Left ventricle myocardium inferior (tissue), 1 donor: Measurements from ENCODE around the gene ADAM33. TPM values are rescaled to one million over a fixed set of nuclear protein-coding genes. Genes with fewer than 3 reads are reported as not detected.

ENCODE experiments used
- DNase-seq: peaks from one replicate; pipeline ENCODE4 v3.0.0-alpha.2; 2020
- H3K27ac ChIP-seq: fragments of 200-600 bp; replicated peaks from 2 replicates; pipeline ENCODE4 v1.8.0; 2021
- H3K27me3 ChIP-seq: fragments of 200-600 bp; 2 replicates; pipeline ENCODE4 v1.8.0; 2021; ENCODE audit warnings: low read depth
- H3K36me3 ChIP-seq: fragments of 200-600 bp; 2 replicates; pipeline ENCODE4 v1.8.0; 2021
- H3K4me1 ChIP-seq: fragments of 200-600 bp; 2 replicates; pipeline ENCODE4 v1.8.0; 2021
- H3K4me3 ChIP-seq: fragments of 200-600 bp; 2 replicates; pipeline ENCODE4 v1.8.0; 2021; ENCODE audit warnings: mild to moderate bottlenecking, moderate library complexity
- H3K9me3 ChIP-seq: fragments of 200-600 bp; replicated peaks from 2 replicates; pipeline ENCODE4 v1.8.0; 2021
- intact Hi-C: fragments of 100-400 bp; cut with micrococcal nuclease; formaldehyde crosslinking; loops from one replicate; pipeline ENCODE4 v1.11.0; 2022
- total RNA-seq: library from RNA; stranded (reverse); fragmentation: NEBNext Ultra II Directional; extraction: Animal tissue kit (Norgen Biotek cat#: 25700); gene quantifications from one replicate; pipeline ENCODE4 v1.2.1, GENCODE V29; 2021
- TF ChIP-seq, protein P1 (sequence below): fragments of 200-600 bp; IDR thresholded peaks from 2 replicates; pipeline ENCODE4 v1.8.0; 2021; ENCODE audit warnings: antibody characterized with exemption, mild to moderate bottlenecking, borderline replicate concordance
- donor health status: DM: no; HTN: yes; CAD: no; lungs with severe emphysema.

ADAM33 gene
- total RNA-seq, 1 donor from 2014 or later = 10.8 TPM

DNA sequence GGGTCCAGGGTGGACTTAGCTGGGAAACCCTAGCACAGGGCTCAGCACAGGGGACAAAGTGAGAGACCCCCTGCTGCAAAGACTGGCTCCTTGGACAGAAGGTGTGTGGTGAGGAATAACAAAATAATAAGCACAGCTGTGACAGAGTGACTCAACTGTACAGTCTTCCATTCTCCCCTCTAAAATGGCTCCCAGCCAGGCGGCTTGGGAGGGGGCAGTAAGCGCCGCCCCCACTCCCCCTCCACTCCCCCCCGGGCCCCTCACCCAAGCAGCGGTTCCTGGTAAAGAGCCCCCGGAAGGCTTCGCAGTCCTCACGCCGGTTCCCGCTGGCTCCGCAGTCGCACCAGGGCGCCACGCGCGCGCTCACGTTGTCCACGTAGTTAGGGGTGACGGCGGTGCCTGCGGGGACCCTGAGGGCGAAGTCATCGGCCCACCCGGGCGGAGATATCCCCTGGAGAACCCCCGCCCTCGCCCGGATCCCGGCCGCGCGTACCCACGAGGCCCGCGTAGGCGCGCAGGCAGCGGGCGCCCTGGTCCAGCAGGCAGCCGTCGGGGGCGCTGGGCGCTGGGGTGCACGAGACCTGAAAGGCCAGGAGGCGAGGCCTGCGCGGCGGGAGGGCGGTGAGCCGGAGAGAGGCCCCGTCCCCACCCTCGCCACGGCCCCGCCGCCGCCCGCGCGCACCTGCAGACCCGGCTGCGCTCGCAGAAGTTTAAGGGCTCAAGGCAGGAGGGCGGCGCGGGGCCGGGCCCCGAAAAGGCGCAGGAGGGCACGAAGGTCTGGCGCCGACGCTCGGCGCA is 21.3 kb downstream of the ADAM33 start:
- Histone ChIP-seq H3K4me1 (peaks cover 9% of the 10 kb centered on the region), H3K36me3 (no peaks in the 10 kb centered on the region), H3K9me3 (peaks cover 1% of the 10 kb centered on the region), H3K4me3 (peak overlapping the region; percentile 43), H3K27me3 (peaks cover 67% of the 10 kb centered on the region), H3K27ac (no peak overlapping the region)
- intact Hi-C loops = no loop called here
- DNase-seq = no peak
- TF ChIP-seq, protein P1, sequence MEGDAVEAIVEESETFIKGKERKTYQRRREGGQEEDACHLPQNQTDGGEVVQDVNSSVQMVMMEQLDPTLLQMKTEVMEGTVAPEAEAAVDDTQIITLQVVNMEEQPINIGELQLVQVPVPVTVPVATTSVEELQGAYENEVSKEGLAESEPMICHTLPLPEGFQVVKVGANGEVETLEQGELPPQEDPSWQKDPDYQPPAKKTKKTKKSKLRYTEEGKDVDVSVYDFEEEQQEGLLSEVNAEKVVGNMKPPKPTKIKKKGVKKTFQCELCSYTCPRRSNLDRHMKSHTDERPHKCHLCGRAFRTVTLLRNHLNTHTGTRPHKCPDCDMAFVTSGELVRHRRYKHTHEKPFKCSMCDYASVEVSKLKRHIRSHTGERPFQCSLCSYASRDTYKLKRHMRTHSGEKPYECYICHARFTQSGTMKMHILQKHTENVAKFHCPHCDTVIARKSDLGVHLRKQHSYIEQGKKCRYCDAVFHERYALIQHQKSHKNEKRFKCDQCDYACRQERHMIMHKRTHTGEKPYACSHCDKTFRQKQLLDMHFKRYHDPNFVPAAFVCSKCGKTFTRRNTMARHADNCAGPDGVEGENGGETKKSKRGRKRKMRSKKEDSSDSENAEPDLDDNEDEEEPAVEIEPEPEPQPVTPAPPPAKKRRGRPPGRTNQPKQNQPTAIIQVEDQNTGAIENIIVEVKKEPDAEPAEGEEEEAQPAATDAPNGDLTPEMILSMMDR = no peak

DNA sequence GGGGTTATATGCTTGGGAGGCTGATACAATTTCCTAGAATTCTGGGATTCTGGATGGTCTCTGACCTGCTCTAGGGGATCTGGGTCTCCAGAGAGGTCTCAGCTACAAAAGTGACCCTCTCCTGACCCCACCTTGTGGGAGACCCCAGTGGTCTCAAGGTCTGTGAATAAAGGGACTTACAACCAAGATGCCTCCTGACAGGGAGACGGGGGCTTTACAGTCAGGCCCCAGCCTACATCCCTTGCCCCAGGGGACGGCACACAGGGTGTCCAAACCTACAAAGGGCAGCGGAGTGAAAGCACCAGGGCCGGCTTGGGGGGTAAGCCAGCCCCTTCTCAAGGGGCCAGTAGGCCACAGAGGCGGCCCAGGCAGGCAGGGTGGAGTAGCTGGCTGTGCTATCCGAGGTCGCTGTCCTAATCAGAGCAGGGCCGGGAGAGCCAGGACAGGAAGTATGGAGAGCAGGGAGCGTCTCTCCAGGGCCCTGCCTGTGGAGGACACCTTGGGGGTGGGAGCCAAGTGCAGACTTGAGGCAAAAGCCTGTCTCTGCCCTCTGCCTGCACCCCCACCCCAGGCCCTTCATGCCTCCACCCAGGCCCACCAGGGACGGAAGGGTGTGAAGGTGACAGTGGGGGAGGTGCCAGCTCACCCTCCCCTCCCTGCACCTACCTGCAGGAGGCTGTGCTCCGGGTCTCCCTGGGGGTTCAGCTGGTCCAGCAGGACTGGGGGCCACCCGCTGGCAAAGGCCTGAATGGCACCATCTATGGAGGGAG is 22.1 kb downstream of the ADAM33 start:
- intact Hi-C loops = no loop called here
- Histone ChIP-seq H3K27ac (no peak overlapping the region), H3K36me3 (no peaks in the 10 kb centered on the region), H3K4me1 (peaks cover 9% of the 10 kb centered on the region), H3K9me3 (peaks cover 6% of the 10 kb centered on the region), H3K4me3 (no peak overlapping the region), H3K27me3 (peaks cover 67% of the 10 kb centered on the region)
- TF ChIP-seq, protein P1 = no peak
- no peak for DNase-seq

DNA sequence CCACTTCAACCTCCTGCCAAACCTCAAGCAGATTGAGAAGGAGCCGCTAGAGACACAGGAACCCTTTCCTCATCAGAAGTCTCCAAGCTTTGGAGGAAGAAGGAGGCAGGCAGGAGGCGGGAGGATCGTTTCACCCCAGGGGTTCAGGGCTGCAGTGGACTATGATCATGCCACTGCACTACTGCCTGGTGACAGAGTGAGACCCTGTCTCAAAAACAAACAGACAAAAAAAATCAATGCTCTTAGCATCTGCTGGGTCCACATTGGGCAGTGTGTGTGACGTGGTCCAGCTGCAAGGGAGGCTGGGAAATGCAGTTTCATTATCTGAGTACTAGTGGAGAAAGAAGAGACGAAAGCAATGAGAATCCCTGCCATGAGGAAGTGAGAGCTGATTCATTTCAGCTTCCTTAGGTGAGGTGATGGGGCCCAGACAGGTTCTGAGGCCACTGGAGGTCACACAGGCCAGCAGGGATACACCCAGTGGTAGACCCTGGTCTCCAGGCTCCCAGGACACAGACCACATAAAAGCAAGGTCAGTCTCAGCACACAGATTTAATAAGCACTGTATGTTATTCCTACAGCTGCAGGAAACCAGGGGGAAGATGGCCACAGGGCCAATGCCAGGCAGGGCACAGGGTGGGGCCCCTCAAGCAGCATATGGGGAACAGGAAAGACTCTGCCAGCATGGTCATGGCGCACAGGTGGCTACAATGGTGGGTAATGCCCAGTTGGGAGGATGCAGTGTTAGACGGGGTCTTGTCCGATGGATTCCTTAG is 22.9 kb downstream of the ADAM33 start:
- no peak for DNase-seq
- Histone ChIP-seq H3K4me3 (no peak overlapping the region), H3K36me3 (no peaks in the 10 kb centered on the region), H3K27me3 (peaks cover 67% of the 10 kb centered on the region), H3K27ac (no peak overlapping the region), H3K4me1 (peaks cover 9% of the 10 kb centered on the region), H3K9me3 (peaks cover 6% of the 10 kb centered on the region)
- TF ChIP-seq, protein P1 = no peak
- intact Hi-C loops = no loop called here

DNA sequence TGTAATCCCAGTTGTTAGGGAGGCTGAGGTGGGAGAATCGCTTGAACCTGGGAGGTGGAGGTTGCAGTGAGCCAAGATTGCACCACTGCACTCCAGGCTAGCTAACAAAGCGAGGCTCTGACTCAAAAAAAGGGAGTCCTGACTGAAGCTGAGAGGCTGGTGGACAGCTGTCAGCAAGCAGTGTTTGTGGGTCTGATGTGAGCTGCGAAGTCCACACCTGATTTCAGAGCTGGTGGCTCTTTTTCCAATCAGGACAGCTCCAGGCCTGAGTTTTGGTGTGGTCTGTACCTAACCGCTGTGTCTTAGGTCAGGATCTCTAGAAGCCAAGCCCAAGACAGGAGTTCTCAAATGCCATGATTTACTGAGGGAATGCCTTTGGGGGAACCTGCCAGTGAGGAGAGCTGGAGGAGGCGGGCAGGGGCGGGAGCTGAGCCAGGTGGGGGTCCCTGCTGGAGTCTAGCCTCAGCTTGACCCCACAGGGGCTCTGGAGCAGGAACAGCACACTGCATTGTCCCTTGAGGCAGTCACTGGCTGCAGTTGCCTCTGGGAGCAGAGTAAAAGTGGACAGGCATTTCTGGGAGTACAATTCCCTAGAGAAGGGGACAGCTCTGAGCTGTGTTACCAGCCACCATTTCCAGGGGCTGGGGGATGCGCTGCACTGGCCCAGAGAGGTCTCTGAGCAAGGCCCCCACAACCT is 23.6 kb downstream of the ADAM33 start:
- H3K27me3 ChIP-seq = peaks cover 60% of the 10 kb centered on the region
- TF ChIP-seq, protein P1 = no peak

DNA sequence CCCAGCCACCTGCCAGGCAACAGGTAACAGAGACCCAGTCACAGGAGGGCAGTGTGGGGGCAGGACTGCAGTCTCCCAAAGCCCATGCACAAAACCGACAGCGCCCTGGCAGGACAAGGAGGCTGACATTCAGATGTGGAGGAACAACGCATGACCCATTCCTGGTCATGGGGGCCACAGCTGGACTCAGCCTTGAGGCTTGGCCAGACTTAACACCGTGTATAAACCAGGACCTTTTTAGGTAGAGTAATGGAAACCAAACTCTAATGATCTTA is 26.7 kb downstream of the ADAM33 start:
- H3K27ac ChIP-seq = no peak overlapping the region
- peaks cover 4% of the 10 kb centered on the region for H3K36me3 ChIP-seq
- peaks cover 30% of the 10 kb centered on the region for H3K27me3 ChIP-seq
- H3K4me1 ChIP-seq = no peaks in the 10 kb centered on the region
- intact Hi-C loops = no loop called here
- H3K9me3 ChIP-seq = peaks cover 6% of the 10 kb centered on the region
- no peak for DNase-seq
- no peak overlapping the region for H3K4me3 ChIP-seq
- TF ChIP-seq, protein P1 = no peak

More for the DNA sequence above, 23.6 kb downstream of the ADAM33 start:
- DNase-seq = no peak
- H3K4me1 ChIP-seq = peaks cover 9% of the 10 kb centered on the region
- intact Hi-C loops = no loop called here
- no peak overlapping the region for H3K4me3 ChIP-seq
- H3K27ac ChIP-seq = no peak overlapping the region
- peaks cover 6% of the 10 kb centered on the region for H3K9me3 ChIP-seq
- no peaks in the 10 kb centered on the region for H3K36me3 ChIP-seq
